GM19372 (cell line): ENCODE data around the gene ARHGAP12.

Experiments used
- ATAC-seq: cut with Tn5 transposase; IDR thresholded peaks from one replicate; pipeline ENCODE4 v1.9.1; 2021; ENCODE audit warnings: mild to moderate bottlenecking, low read depth, moderate library complexity; ENCODE audit not compliant: unreplicated experiment

The ARHGAP12 gene

DNA sequence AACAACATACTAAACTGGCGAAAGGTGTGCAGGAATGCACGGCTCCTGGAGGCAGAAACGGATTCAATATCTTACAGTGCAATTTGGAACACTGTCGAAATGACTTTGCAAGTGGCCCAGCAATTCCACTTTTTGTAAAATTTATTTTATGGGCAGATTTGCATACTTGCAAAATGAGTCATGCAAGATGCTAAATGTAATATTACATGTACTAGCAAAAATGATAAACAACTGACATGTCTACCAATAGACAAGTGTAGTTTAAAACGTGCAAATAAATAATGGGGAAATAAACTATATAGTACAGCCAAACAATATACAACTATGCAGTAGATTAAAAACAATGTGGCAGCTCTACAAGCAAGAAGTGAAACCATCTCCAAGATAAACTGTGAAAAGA is 97.7 kb downstream of the ARHGAP12 start:
- ATAC-seq: no peak

DNA sequence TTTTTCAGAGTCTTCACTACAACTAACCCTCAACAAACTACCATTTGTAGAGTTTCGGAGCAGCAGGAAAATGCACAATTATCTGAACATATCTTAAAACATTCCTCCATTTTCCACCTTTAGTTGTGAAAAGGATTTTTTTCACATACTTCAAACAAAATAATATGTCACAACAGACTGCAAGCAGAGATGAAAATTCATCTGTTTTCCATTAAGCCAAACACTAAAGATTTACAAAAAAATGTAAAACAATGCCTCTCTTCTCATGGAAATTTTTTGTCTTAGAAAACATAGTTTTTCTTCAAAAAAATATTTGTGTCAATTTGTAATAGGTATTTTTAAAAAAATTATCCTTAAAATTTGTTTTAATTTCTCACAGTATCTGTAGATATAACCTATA is 98.9 kb downstream of the ARHGAP12 start:
- ATAC-seq: no peak

DNA sequence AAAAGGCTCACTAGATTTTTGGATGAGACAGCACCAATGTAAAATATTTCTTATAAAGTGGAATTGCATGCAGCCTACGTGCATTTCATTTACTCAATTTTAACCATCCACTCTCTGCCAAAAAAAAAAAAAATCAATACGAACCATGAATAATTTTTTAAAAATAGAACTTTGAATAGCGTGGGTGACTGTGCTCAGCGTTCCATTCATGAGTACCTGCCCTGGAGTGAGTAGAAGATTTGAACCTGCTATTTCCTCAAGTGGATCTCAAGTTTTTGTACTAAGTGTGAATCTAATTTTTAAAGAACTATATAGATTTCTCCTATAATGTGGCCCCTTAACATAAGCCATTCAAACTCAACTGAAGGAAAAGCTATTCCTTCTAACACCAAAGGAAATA is 105.3 kb downstream of the ARHGAP12 start:
- no peak for ATAC-seq

DNA sequence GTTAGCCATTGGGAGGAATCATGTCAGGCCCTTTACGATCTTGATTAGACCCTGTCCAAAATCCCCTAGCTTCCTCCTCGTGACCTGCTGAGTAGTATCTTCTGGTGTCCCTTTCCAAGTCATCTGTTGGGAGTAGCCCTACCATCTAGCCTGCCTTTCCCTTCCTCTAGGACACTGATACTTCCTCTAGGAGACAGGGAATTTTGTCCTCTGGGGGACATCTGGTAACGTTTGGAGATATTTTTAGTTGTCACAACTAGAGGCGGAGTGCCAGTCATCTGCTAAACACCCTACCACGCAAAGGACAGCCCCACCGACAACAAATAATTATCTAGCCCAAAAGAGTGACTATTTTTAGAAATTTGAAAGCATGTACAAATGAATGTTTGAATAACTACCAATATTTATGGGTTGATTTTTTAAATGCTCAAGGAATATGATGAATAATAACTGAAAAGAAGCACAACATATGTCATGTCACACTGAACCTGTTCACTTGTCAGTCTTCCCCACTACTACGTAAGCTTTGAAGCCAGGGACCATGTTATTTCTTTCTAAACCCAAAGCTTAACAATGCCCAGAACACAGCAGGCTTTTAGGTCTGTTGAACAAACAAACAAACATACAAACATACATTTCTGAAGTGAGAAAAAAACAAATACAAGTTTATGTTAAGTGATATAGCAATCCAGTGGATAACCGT is 105.9 kb downstream of the ARHGAP12 start:
- ATAC-seq: no peak

DNA sequence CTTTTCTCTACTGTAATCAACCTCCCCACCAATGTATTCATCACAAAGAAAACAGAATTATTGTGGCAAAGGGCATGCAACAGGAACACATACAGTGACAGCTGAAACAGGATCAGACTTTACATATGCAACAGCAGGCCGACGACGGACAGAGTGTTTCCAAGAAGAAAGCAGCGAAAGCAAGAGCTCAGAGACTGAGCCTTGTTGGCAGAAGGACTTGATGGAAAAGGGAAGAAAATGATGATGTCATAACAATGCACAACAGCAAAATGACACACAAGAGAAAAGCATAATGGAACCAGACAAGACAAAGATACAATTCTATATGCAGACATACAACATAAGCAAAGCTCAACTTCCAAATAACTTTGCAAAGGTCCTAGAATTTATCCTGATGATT is 106.5 kb downstream of the ARHGAP12 start:
- ATAC-seq: no peak

DNA sequence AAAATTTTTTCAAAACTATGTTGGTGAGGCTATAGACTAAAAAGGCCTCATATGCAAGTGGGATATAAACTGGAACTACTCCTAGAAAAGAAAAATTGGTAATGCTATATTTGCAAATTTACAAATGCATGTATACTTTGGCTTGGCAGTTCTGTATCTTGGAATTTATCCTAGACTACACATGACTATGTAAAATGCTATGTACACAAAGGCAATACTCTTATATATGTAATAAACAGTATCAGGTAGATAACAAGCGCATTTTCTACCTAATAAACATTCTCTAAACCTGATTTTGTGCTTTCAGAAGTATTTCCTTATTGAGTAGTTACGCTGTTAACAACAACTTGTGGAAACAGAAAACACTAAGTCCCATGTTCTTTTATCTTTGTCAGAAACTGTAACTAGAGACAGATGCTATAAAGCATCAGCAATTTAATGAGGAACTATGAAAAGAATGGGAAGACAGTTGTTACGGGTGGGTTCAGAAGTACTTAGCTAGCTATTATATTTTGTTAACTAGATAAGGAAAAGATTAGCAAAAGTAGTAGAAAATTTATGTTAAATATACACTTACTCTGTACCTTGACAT is 107.8 kb downstream of the ARHGAP12 start:
- ATAC-seq: no peak

DNA sequence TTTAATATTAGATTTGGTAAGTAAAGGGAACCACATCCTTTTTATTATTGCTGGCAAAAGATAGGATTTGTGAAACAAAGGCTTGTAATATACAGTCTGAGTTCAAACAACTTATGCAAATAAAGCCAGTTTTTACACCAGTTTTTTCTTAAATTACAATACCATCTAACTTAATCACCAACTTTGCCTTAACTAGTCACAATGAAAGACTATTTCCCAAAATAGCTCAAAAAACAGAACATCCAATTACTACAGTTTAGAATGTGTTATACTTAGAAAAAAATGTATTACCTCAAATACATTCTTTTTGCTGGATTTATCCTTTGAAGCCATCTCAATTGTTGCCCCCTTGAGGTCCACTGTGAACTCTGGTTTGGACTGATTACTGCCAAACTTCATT is 108.5 kb downstream of the ARHGAP12 start:
- no peak for ATAC-seq

DNA sequence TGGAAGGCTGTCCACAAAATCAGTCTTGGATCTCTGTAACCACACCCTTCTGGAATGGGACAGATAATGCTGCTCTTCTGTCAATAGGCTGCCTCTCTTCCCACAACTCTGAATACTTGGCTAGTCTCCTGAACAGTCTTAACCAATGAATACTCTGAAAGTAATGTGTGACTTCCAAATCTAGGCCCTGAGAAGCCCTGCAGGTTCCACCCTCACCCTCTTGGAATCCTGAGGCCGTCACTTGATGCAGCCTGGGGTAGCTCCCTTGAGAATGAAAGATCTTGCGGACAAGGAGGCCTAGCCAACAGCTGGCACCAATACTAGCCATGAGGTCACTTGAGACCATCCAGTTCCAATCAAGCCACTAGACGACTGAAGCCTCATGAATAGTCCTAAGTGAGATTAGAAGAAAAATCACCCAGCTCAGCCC is 109.2 kb downstream of the ARHGAP12 start:
- no peak for ATAC-seq

DNA sequence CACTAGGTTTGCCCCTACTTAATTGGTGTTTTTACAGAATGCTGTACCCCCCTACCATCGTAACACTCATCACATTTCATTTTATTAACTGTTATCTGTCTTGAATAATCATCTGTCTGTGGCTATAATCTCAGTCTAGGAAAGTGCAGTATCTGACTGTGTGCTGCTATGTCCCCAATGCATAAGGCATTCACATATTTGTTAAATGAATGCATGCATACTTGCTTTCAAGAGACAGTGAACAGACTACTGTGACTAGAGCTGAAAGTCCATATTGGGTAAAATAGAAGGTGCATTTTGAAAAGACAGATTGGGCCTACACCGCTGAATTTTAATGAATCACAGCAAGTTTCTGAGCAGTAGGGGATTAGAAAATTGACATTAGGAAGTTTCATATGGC is 112.3 kb downstream of the ARHGAP12 start:
- no peak for ATAC-seq

DNA sequence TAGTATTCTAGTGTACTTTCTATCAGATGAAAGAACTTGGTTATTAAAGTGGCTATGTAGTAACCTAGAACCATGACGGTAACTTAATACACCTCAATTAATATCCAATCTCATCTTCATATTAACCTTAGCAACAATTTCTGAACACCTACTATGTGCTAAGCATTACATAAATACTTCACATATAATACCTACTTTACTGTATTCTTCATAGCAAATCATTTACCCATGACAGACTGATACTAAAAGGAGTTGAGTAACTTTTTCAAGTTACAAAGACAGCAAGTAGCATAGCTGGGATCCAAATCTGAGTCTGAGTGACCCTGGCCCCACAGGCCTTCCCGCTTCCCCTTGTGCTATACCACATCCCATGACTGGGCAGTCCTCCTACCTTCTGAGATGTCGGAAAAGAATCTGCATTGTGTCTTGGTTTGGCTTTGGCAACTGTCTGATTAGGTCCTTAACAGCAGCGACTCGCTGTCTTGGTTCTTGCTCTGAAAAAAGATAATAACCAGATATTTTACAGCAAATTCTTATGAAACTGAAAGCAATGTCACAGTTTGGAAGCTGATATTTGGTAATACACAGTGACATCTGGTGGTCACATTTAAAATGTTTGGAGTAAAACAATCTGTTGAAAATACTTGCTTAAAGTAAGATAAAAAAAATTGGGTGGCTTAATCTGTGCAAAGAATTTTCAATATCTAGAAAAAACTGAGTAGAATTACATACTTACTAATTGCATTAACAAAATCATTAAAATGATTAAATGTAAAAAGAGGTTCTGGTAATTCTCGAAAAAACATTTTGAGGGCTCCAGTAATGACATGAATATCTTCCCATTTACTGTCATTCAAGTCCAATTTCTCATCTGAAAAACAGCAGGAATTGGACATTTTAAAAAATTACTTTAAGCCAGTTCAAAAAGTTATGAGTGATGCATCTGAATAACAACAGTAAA is 120.1 kb downstream of the ARHGAP12 start:
- ATAC-seq: no peak

DNA sequence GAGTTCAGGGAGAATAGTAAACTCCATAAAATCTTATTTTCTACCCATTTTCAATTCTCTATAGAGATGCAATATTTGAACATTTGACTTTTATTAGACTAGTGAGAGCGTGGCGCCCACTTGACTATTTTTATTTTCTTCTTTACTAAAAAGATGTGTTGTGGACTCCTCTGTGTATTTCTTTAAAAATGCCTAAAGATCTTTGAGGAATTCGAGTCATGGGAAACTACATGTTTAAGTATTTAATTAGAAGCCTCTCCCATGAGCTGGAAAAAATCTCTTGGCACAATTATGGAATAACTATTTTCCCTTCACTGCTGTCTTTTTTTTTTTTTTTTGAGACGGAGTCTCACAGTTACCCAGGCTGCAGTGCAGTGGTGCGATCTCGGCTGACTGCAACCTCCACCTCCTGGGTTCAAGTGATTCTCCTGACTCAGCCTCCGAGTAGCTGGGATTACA is 124.2 kb downstream of the ARHGAP12 start:
- no peak for ATAC-seq

DNA sequence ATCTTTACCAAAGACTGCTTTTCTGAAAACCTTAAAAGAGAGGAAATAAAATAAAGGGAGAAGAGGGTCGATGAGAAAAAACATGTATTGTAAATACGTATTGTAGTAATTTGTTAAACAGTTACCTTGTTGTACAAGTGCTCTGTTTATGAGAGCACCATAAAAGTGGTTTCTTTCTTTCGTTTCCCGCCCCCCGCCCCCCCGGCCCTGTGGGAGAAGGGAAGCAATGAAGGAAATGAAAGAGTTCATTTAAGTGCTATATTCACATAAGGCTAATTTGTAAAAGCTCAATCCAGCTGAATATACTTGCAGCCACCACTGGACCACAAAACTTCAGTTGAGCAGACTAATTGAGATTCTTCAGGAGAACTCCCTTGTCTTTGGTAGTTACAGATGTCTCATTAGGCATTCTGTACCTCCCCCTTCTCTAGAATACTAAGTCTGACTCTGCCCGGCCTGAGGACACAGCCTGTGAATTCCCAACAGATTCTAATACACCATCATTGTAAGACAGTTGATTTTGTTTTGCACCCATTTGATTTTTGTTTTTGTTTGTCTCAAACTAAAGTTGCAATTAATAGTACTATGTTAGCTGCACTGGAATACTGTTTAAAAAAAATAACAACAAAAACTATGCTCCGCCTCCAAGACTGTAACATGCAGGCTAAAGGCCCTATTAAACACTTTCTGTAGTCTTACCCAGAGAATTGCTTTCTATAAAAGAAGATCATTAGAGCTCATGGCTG is 124.9 kb downstream of the ARHGAP12 start:
- no peak for ATAC-seq

DNA sequence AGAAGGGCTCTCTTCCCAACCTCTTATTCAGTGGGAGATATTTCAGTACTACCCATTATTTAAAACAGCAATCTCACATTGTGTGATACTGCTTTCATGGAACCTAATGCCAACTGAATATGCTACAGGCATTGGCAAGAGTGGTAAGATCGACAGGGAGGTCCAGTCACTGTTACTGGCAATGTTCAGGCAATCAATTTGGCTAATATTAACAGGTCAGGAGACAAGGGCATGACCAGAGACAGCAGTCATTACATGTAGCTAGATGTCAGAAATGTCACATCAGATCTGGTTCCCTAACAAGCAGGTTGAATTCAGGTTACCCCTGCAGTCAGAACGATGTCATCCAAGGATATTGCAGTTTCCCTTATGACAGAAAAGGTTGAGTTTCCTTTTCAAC is 129.4 kb downstream of the ARHGAP12 start:
- no peak for ATAC-seq

DNA sequence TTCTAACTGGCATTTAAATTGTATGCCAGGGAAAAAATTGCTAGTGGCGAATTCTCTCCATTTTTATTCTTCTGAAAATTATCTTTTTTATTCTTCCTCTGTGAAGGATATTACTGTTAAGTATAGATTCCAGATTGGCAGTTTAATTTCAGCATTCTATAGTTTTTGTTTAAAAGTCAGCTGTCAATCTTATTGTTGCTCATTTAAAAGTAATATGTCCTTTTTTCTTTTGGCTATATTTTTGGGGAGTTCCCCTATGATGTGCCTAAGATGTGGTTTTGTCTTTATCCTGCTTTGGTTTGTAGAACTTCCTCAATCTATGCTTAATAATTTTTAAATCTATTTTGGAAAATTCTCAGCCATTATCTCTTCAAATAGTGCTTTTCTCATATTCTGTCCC is 135.9 kb downstream of the ARHGAP12 start:
- ATAC-seq: no peak

DNA sequence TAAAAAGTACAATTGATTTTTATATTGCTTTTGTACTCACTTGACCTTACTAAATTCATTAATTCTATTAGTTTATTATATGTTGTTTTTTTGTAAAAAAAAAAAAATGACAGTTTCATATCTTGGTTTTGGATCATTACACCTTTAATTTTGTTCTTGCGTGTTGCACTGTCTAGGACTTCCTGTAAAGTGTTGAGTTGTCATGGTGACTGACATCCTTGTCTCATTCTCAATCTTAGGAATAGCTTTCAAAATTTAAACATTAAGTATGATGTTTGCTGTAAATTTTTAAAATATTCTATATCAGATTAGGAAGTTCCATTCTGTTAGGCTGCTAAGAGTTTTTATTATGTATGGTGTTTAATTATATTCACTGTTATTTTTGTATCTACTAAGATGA is 139.1 kb downstream of the ARHGAP12 start:
- ATAC-seq: no peak

DNA sequence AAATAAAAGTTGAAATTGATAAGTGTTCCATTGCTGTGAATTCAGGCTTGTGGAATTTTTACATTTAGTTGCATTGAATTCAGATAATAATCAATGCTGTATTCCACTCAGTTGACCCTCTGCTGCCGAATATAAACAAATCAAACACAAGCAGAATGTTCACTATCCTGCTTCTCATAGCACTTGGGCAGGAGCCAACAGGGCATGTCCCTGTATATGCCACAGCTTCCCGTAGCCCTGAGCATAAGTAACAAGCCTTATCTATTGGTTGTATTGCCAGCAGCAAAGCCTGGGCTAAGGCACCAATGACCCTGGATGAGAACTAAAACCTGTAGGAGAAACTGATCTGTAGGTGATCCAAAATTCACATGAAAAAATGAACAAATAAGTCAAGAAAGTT is 145.9 kb downstream of the ARHGAP12 start:
- ATAC-seq: no peak

DNA sequence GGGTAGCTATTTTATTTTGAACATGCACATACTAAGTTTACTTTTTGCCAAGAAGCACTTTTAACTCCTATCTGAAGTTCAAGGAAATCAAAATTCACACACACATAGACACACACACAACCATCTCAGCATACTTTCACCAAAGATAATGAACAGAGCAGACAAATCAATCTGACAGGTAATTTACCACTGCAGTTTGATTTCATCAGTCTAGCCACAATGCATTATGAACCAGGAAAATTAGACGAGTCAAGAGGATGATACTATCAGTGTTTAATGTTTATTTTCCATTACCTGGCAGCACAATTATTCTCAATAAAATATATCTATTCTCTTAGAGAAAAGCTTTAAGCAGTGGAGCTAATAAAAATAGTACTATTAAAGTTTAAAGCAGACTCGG is 147.9 kb downstream of the ARHGAP12 start:
- no peak for ATAC-seq

DNA sequence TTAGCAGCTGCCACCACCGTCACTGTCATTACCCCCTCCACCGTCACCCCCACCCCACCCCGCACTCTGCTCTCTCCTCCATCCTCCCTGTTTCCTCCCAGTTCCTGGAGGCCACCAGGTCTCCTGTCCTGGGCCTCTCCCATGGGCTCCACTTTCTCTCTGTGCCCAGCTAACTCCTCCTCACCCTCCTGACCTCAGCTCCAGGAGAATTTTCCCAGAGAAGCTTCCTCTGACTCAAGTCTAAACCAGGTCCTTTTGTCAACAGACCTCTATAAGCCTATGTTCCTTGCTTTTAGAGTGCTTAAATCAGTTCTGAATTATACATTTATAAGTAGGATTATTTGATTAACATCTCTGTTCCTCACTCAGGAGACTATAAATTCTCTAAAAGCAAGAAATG is 150.0 kb downstream of the ARHGAP12 start:
- no peak for ATAC-seq

DNA sequence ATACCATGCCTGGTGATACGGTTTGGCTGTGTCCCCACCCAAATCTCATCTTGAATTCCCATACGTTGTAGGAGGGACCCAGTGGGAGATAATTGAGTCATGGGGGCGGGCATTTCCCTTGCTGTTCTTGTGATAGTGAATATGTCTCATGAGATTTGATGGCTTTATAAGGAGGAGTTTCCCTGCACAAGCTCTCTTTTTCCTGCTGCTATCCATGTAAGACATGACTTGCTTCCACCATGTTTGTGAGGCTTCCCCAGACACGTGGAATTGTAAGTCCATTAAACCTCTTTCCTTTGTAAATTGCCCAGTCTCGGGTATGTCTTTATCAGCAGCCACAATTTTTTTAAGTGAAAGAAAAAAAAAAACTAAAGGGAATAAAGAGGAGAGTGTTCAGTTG is 152.5 kb downstream of the ARHGAP12 start:
- ATAC-seq: no peak

DNA sequence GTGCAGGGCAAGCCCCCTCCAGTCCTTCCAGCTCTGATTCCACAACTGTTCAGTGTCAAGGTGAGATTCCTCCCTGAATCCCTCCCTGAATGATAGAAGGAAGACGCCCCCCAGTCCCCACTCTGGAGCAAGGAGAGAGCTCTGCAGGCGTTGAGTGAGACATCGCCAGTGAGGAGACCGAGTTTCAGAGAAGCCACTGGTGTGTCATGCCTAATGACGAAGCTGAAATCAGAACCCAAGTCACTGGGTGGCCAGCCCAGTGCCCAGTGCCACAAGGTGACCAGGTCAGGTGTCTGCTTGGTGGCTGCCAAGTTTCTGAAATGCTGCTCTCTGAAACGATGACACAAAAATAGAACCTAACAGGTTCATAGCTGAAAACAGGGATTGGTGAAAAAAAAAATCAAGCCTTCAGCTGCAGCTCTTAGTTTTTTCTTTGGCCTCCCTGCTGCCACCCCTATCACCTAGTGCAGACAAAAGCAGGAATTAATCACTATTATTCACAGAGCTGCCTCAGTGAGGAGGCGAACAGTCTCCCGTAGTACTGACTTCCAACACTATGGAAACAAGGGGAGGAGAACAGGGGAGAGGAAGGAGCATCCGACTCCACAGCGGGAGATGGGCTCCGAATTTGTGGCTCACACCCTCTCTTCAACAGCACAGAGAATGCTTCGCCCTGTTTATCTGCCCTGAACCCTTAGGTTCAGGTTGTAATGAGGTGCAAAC is 153.5 kb downstream of the ARHGAP12 start:
- no peak for ATAC-seq
